Diencephalon (tissue), 1 donor: ENCODE data around the gene NLRX1. TPM values are rescaled to one million over a fixed set of nuclear protein-coding genes. Genes with fewer than 3 reads are reported as not detected.

ENCODE experiments used
- total RNA-seq: library from RNA; depleted of rRNA; stranded (reverse); fragments of >200 nt; gene quantifications from one replicate; pipeline ENCODE4 v1.2.3, GENCODE V29; 2014

NLRX1 gene, protein sequence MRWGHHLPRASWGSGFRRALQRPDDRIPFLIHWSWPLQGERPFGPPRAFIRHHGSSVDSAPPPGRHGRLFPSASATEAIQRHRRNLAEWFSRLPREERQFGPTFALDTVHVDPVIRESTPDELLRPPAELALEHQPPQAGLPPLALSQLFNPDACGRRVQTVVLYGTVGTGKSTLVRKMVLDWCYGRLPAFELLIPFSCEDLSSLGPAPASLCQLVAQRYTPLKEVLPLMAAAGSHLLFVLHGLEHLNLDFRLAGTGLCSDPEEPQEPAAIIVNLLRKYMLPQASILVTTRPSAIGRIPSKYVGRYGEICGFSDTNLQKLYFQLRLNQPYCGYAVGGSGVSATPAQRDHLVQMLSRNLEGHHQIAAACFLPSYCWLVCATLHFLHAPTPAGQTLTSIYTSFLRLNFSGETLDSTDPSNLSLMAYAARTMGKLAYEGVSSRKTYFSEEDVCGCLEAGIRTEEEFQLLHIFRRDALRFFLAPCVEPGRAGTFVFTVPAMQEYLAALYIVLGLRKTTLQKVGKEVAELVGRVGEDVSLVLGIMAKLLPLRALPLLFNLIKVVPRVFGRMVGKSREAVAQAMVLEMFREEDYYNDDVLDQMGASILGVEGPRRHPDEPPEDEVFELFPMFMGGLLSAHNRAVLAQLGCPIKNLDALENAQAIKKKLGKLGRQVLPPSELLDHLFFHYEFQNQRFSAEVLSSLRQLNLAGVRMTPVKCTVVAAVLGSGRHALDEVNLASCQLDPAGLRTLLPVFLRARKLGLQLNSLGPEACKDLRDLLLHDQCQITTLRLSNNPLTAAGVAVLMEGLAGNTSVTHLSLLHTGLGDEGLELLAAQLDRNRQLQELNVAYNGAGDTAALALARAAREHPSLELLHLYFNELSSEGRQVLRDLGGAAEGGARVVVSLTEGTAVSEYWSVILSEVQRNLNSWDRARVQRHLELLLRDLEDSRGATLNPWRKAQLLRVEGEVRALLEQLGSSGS
- total RNA-seq, result 5.5 TPM

DNA sequence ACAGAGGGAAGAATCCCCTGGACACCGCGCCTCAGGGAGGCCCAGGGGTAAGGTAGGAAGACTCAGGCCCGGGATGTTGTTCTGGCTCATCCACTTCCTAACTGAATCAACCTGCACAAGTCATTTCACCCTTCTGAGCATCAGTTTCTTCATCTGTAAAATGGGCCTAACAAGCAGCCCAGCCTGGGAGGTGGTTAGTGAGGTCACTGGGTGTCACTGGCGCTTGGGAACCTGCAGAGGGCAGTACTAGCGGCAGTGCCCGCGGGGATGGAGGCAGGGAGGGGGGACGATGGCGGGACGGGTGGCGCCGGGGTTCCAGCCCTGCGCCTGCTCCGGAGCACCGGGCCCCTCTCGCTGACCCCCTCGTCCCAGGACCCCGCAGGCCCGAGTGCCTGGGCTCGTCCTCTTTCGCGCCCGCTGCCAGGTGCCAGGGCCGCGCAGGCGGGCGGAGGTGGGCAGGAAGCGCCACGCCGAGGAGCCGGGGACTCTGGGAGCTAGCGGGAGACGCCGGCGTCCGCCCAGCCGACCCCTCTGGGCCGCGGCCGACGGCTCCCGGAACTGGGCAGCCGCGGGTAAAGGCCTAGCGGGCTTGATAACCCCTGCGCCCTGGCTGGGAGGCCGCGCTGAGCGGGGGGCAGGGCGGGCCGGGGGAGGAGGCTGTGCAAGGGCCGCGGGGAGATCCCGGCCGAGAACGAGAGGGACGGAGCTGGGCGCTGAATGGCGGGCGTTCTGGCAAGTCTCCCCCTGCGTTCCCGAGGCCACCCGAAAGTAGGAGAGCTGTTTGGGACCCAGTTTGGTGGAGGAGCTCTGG is at the start of gene NLRX1:
Gene NLRX1 (plus strand): TSS at position 255 of the 811 bp plus-strand sequence. CDS start 2,679 bp downstream, outside the sequence.

DNA sequence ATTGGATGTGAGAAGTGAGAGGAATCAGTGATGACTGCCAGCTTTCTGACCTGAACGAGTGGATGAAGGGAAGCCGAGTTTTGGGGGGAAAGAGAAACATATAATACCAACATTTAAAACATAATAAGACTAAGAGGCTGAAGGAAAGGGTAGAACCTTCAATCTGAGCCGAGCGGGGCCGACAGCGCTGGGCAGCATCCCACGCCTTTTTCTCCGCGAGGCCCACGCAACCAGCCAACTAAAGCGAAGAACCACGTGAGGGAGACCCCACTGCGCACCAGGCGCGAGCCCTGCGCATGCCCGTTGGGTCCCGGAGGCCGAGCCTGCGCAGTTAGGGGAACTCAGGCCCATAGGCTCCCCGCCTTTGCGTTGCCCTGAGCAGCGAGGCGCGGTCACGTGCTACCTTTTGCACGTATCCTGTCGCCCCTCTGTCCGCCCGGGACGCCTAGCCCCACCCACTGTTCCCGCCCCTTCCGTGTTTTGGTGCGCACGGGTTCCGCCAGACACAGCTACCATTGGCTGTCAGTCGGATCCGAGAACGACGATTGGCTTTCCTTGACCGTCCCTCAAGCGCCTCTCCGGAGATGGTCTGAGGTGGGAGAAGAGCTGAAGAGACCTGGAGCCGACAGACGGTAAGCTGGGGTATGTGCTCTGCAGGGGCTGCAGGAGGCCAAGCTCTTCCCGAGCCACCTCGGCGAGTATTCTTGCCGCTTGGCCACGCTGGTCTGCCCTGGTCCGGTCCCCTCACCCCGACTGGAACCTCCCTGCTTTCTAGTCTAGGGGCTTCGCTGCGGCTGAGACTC is 47.3 kb upstream of the NLRX1 start, which contains the start of gene HINFP:
Gene HINFP (plus strand): TSS at position 573 of the 803 bp plus-strand sequence. CDS start 5,365 bp downstream, outside the sequence.

DNA sequence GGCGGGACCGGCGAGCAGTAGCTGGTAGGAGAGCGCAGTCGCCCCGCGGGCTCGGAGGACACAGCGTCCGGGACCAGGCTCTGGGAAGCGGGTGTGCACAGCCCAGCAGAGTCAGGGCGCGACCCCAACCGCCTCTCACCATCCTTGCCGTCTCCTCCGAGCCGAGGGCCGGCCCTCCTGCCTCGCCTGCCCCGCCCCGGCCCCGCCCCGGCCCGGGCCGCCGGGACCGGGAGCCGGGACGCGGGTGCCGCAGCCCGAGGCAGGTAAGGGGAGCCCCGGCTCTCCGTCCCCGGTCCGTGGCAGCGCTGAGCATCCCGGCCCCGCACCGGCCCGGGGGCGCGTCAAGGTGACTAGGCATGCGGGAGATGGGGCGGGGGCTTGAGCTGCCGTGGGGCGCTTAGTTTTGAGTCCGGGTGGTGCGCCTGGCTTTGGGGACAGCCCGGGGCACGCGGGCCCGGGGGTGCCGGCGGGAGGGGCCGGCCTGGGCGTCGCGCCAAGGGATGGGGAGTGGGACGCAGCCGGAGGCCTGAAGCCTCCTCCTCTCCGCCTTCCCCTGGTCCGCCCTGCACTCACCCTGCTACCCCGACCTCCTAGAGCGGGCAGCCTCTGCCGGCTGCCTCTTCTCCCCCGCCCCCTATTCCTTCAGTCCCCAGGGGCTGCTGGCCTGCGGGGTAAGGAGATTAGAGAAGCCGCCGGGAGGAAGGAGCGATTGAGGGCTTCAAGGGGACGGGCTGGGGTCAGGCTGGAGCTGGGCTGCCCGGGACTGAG is 19.3 kb upstream of the NLRX1 start, which contains the start of gene ABCG4:
Gene ABCG4 (plus strand): TSS at position 35 of the 768 bp plus-strand sequence. CDS start 914 bp downstream, outside the sequence.

DNA sequence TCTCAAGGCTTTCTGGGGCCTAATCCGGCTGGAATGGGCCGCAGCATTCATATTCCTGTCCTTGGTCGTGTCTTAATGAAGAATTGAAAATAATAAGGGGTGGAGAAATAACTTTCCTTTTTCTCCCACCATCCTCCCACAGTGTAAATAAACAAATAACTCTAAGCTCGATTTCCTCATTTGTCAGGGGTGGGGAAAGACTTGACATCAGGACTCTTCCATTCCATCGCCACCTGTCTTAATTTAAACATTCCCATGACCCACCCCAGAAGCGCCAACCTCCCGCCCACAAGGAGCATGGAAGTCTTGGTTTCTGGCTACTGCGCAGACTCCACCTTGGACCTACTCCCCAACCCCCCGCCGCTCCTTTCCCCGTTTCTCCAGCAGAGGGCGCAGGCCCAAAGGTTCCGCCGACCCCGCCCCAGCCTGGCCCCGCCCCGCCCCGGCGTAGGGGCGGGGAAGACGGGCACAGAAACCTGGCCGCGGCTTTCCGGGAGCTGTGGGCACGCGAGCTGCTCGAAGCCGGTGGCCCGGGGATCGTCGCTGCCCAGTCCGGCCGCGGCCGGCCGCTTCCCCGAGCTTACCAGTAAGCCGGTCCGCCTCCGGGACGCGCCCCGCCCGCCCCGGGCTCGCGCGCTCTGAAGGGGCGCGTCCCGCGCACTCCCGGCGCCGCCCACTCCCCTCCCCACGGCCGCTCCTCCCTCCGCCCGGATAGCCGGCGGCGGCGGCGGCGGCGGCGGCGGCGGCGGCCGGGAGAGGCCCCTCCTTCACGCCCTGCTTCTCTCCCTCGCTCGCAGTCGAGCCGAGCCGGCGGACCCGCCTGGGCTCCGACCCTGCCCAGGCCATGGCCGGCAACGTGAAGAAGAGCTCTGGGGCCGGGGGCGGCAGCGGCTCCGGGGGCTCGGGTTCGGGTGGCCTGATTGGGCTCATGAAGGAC is 37.3 kb downstream of the NLRX1 start, which contains the start of gene CBL:
Gene CBL (plus strand): TSS at position 766 of the 937 bp plus-strand sequence. CDS start 79 bp downstream, at position 845.

Other genes with a start within 250 kb of the NLRX1 start
- gene BCL9L, start 242.8 kb upstream of the NLRX1 start, total RNA-seq, result 6.5 TPM
- gene UPK2, start 212.4 kb upstream of the NLRX1 start, total RNA-seq, result not detected
- gene FOXR1, start 197.0 kb upstream of the NLRX1 start, total RNA-seq, result not detected
- gene CENATAC, start 170.6 kb upstream of the NLRX1 start, total RNA-seq, result 38.5 TPM
- 702 TPM for gene RPS25, start 150.4 kb upstream of the NLRX1 start, total RNA-seq
- 69.0 TPM for gene TRAPPC4, start 150.0 kb upstream of the NLRX1 start, total RNA-seq
- 12.0 TPM for gene SLC37A4, start 137.8 kb upstream of the NLRX1 start, total RNA-seq
- gene HYOU1, start 111.5 kb upstream of the NLRX1 start, total RNA-seq, result 76.6 TPM
- 28.1 TPM for gene VPS11, start 100.9 kb upstream of the NLRX1 start, total RNA-seq
- gene HMBS, start 83.8 kb upstream of the NLRX1 start, total RNA-seq, result 6.7 TPM
- 11.3 TPM for gene DPAGT1, start 66.9 kb upstream of the NLRX1 start, total RNA-seq
- gene C2CD2L, start 61.4 kb upstream of the NLRX1 start, total RNA-seq, result 15.5 TPM
- 25.8 TPM for gene HINFP, start 47.1 kb upstream of the NLRX1 start, total RNA-seq
- gene ABCG4, start 19.7 kb upstream of the NLRX1 start, total RNA-seq, result 9.0 TPM
- not detected for gene NHERF4, start 16.8 kb downstream of the NLRX1 start, total RNA-seq
- gene CBL, start 37.6 kb downstream of the NLRX1 start, total RNA-seq, result 24.7 TPM
- 21.0 TPM for gene MCAM, start 148.4 kb downstream of the NLRX1 start, total RNA-seq
- 3.7 TPM for gene RNF26, start 165.8 kb downstream of the NLRX1 start, total RNA-seq
- 6.0 TPM for gene C1QTNF5, start 172.2 kb downstream of the NLRX1 start, total RNA-seq
- 0.23 TPM for gene MFRP, start 178.0 kb downstream of the NLRX1 start, total RNA-seq
- 2.5 TPM for gene USP2, start 213.0 kb downstream of the NLRX1 start, total RNA-seq